Activated CD8-positive, alpha-beta memory T cell treated with anti-CD3 and anti-CD28 coated beads, Interleukin-2, amount 10 ng/mL, durations not matched to agents 7 days and 5 days (primary cell): ENCODE measurements around the gene COX10. TPM values are rescaled to one million over a fixed set of nuclear protein-coding genes. Genes with fewer than 3 reads are reported as not detected.
"Not testable (repeated sequence)": the region's sequence is repeated elsewhere in the genome, so short reads cannot be mapped to it uniquely, and the experiment has no call there.

ENCODE experiments used
- ATAC-seq: fragments of 150-1000 bp; cut with Tn5 transposase; one replicate; pipeline ENCODE4 v1.10.0; 2021; ENCODE audit warnings: moderate library complexity
- CTCF ChIA-PET: fragments of 350-600 bp; sonication (Branson Sonifier 250); formaldehyde crosslinking; loops from one replicate; lab custom pipeline; 2021; ENCODE audit warnings: antibody characterized with exemption; lab: Charles Lee
- DNase-seq: peaks from one replicate; pipeline ENCODE4 v3.0.0-alpha.2; 2020
- H3K27ac Mint-ChIP-seq: one replicate; pipeline ENCODE4 v1.8.0; 2021; ENCODE audit warnings: mild to moderate bottlenecking, mixed read lengths
- H3K27me3 Mint-ChIP-seq: one replicate; pipeline ENCODE4 v1.8.0; 2021; ENCODE audit warnings: mixed read lengths
- H3K36me3 Mint-ChIP-seq: one replicate; pipeline ENCODE4 v1.8.0; 2021; ENCODE audit warnings: mild to moderate bottlenecking, mixed read lengths
- H3K4me1 Mint-ChIP-seq: one replicate; pipeline ENCODE4 v1.8.0; 2021; ENCODE audit warnings: mixed read lengths
- H3K4me3 Mint-ChIP-seq: one replicate; pipeline ENCODE4 v1.8.0; 2021; ENCODE audit warnings: mild to moderate bottlenecking, moderate library complexity, mixed read lengths
- H3K9me3 Mint-ChIP-seq: one replicate; pipeline ENCODE4 v1.8.0; 2022; ENCODE audit warnings: low read depth, mixed read lengths
- total RNA-seq, 2 experiments: library from RNA; stranded (reverse); gene quantifications; one replicate each; pipeline ENCODE4 v1.2.3, GENCODE V29; 2021

Gene COX10
- total RNA-seq, 2 experiments from 2014 or later = 20.3 to 29.7 TPM

GRCh38 chr17:14150619-14151018, 81.3 kb downstream of the COX10 start:
- DNase-seq (no peak), ATAC-seq (no peak)
- CTCF ChIA-PET = no interaction called here
- H3K27ac Mint-ChIP-seq = no peak overlapping the region
- peaks cover 6% of the 10 kb centered on the region for H3K4me1 Mint-ChIP-seq
- H3K27me3 Mint-ChIP-seq = no peaks in the 10 kb centered on the region
- peaks cover 4% of the 10 kb centered on the region for H3K9me3 Mint-ChIP-seq
- no peak overlapping the region for H3K4me3 Mint-ChIP-seq
- H3K36me3 Mint-ChIP-seq = peaks cover 35% of the 10 kb centered on the region

GRCh38 chr17:14152721-14153120, 83.4 kb downstream of the COX10 start:
- Mint-ChIP-seq H3K27ac (no peak overlapping the region), H3K36me3 (peaks cover 33% of the 10 kb centered on the region), H3K4me1 (peaks cover 13% of the 10 kb centered on the region), H3K4me3 (no peak overlapping the region), H3K27me3 (no peaks in the 10 kb centered on the region), H3K9me3 (no peaks in the 10 kb centered on the region)
- no peak for ATAC-seq
- DNase-seq = no peak
- CTCF ChIA-PET = no interaction called here

GRCh38 chr17:14153374-14153773, 84.1 kb downstream of the COX10 start:
- Mint-ChIP-seq H3K27ac (no peak overlapping the region), H3K4me1 (peaks cover 13% of the 10 kb centered on the region), H3K9me3 (no peaks in the 10 kb centered on the region), H3K27me3 (no peaks in the 10 kb centered on the region), H3K4me3 (no peak overlapping the region), H3K36me3 (peaks cover 33% of the 10 kb centered on the region)
- no peak for DNase-seq
- no peak for ATAC-seq
- CTCF ChIA-PET = no interaction called here

- no peak for ATAC-seq
- no peaks in the 10 kb centered on the region for H3K27me3 Mint-ChIP-seq
- H3K4me1 Mint-ChIP-seq = peaks cover 10% of the 10 kb centered on the region
- DNase-seq = no peak
- peaks cover 32% of the 10 kb centered on the region for H3K36me3 Mint-ChIP-seq
- H3K9me3 Mint-ChIP-seq = no peaks in the 10 kb centered on the region
- H3K27ac Mint-ChIP-seq = peak overlapping the region; percentile 26
- CTCF ChIA-PET = no interaction called here
- H3K4me3 Mint-ChIP-seq = no peak overlapping the region
Observed at GRCh38 chr17:14156689-14157088, 87.4 kb downstream of the COX10 start.

GRCh38 chr17:14157822-14158221, 88.5 kb downstream of the COX10 start:
- H3K27ac Mint-ChIP-seq = no peak overlapping the region
- H3K4me3 Mint-ChIP-seq = no peak overlapping the region
- ATAC-seq = no peak
- H3K36me3 Mint-ChIP-seq = peaks cover 26% of the 10 kb centered on the region
- H3K4me1 Mint-ChIP-seq = peaks cover 7% of the 10 kb centered on the region
- no peak for DNase-seq
- CTCF ChIA-PET = no interaction called here
- no peaks in the 10 kb centered on the region for H3K27me3 Mint-ChIP-seq
- H3K9me3 Mint-ChIP-seq = no peaks in the 10 kb centered on the region

GRCh38 chr17:14158707-14159106, 89.4 kb downstream of the COX10 start:
- no peak overlapping the region for H3K4me3 Mint-ChIP-seq
- no peak overlapping the region for H3K27ac Mint-ChIP-seq
- ATAC-seq = no peak
- H3K4me1 Mint-ChIP-seq = peaks cover 7% of the 10 kb centered on the region
- H3K9me3 Mint-ChIP-seq = no peaks in the 10 kb centered on the region
- CTCF ChIA-PET = no interaction called here
- no peaks in the 10 kb centered on the region for H3K27me3 Mint-ChIP-seq
- DNase-seq = no peak
- peaks cover 28% of the 10 kb centered on the region for H3K36me3 Mint-ChIP-seq

- Mint-ChIP-seq H3K9me3 (no peaks in the 10 kb centered on the region), H3K36me3 (peaks cover 19% of the 10 kb centered on the region), H3K4me1 (peaks cover 14% of the 10 kb centered on the region), H3K27me3 (no peaks in the 10 kb centered on the region), H3K4me3 (no peak overlapping the region), H3K27ac (no peak overlapping the region)
- ATAC-seq (no peak), DNase-seq (no peak)
- CTCF ChIA-PET = no interaction called here
Observed at GRCh38 chr17:14161419-14161818, 92.1 kb downstream of the COX10 start.

GRCh38 chr17:14165616-14166015, 96.3 kb downstream of the COX10 start:
- H3K4me3 Mint-ChIP-seq = no peak overlapping the region
- no peaks in the 10 kb centered on the region for H3K27me3 Mint-ChIP-seq
- peaks cover 17% of the 10 kb centered on the region for H3K9me3 Mint-ChIP-seq
- CTCF ChIA-PET = no interaction called here
- peaks cover 7% of the 10 kb centered on the region for H3K4me1 Mint-ChIP-seq
- H3K27ac Mint-ChIP-seq = no peak overlapping the region
- ATAC-seq (no peak), DNase-seq (no peak)
- H3K36me3 Mint-ChIP-seq = peaks cover 43% of the 10 kb centered on the region

GRCh38 chr17:14167831-14168230, 98.5 kb downstream of the COX10 start:
- ATAC-seq, CTCF ChIA-PET, H3K27ac Mint-ChIP-seq, H3K27me3 Mint-ChIP-seq, H3K4me1 Mint-ChIP-seq, H3K4me3 Mint-ChIP-seq, DNase-seq: not testable (repeated sequence)
- Mint-ChIP-seq H3K36me3 (peaks cover 38% of the 10 kb centered on the region), H3K9me3 (peaks cover 17% of the 10 kb centered on the region)

GRCh38 chr17:14168582-14168981, 99.3 kb downstream of the COX10 start:
- no peak overlapping the region for H3K27ac Mint-ChIP-seq
- no peak for DNase-seq
- H3K4me1 Mint-ChIP-seq = peaks cover 7% of the 10 kb centered on the region
- ATAC-seq = no peak
- peaks cover 17% of the 10 kb centered on the region for H3K9me3 Mint-ChIP-seq
- CTCF ChIA-PET = no interaction called here
- H3K4me3 Mint-ChIP-seq = no peak overlapping the region
- no peaks in the 10 kb centered on the region for H3K27me3 Mint-ChIP-seq
- H3K36me3 Mint-ChIP-seq = peaks cover 38% of the 10 kb centered on the region

GRCh38 chr17:14169287-14169686, 100.0 kb downstream of the COX10 start:
- DNase-seq (no peak), ATAC-seq (no peak)
- CTCF ChIA-PET = no interaction called here
- H3K27me3 Mint-ChIP-seq = no peaks in the 10 kb centered on the region
- H3K9me3 Mint-ChIP-seq = peaks cover 17% of the 10 kb centered on the region
- peaks cover 7% of the 10 kb centered on the region for H3K4me1 Mint-ChIP-seq
- peaks cover 37% of the 10 kb centered on the region for H3K36me3 Mint-ChIP-seq
- H3K4me3 Mint-ChIP-seq = no peak overlapping the region
- no peak overlapping the region for H3K27ac Mint-ChIP-seq

- Mint-ChIP-seq H3K9me3 (peaks cover 17% of the 10 kb centered on the region), H3K36me3 (peaks cover 37% of the 10 kb centered on the region), H3K4me3 (no peak overlapping the region), H3K27ac (no peak overlapping the region), H3K4me1 (peaks cover 7% of the 10 kb centered on the region), H3K27me3 (no peaks in the 10 kb centered on the region)
- DNase-seq (no peak), ATAC-seq (no peak)
- CTCF ChIA-PET = no interaction called here
Observed at GRCh38 chr17:14169901-14170300, 100.6 kb downstream of the COX10 start.

- CTCF ChIA-PET, DNase-seq, H3K4me3 Mint-ChIP-seq, H3K9me3 Mint-ChIP-seq, H3K27me3 Mint-ChIP-seq, ATAC-seq, H3K4me1 Mint-ChIP-seq, H3K36me3 Mint-ChIP-seq, H3K27ac Mint-ChIP-seq: not testable (repeated sequence)
Observed at GRCh38 chr17:14176989-14177388, 107.7 kb downstream of the COX10 start.

GRCh38 chr17:14177801-14178200, 108.5 kb downstream of the COX10 start:
- DNase-seq, H3K4me1 Mint-ChIP-seq, H3K9me3 Mint-ChIP-seq, H3K4me3 Mint-ChIP-seq, CTCF ChIA-PET, H3K27ac Mint-ChIP-seq, ATAC-seq, H3K27me3 Mint-ChIP-seq, H3K36me3 Mint-ChIP-seq: not testable (repeated sequence)

- H3K4me3 Mint-ChIP-seq, H3K36me3 Mint-ChIP-seq, H3K9me3 Mint-ChIP-seq, H3K4me1 Mint-ChIP-seq, H3K27ac Mint-ChIP-seq, DNase-seq, H3K27me3 Mint-ChIP-seq, ATAC-seq, CTCF ChIA-PET: not testable (repeated sequence)
Observed at GRCh38 chr17:14179951-14180350, 110.6 kb downstream of the COX10 start.
